Activated CD4-positive, alpha-beta T cell treated with anti-CD3 and anti-CD28 coated beads, Interleukin-2, amount 10 ng/mL, durations not matched to agents 7 days and 5 days (primary cell): ENCODE data around the gene NFAT5. TPM values are rescaled to one million over a fixed set of nuclear protein-coding genes. Genes with fewer than 3 reads are reported as not detected.

Source experiments
- CTCF ChIA-PET: fragments of 350-600 bp; sonication (Branson Sonifier 250); formaldehyde crosslinking; loops from one replicate; lab custom pipeline; 2021; ENCODE audit warnings: antibody characterized with exemption; lab: Charles Lee
- POLR2A ChIA-PET: fragments of 350-600 bp; sonication (Branson Sonifier 250); formaldehyde crosslinking; loops from one replicate; lab custom pipeline; 2021; ENCODE audit warnings: antibody characterized with exemption; lab: Charles Lee
- DNase-seq: peaks from one replicate; pipeline ENCODE4 v3.0.0-alpha.2; 2020
- H3K27ac Mint-ChIP-seq: one replicate; pipeline ENCODE4 v1.8.0; 2021; ENCODE audit warnings: mild to moderate bottlenecking, moderate library complexity, mixed read lengths
- H3K27me3 Mint-ChIP-seq: one replicate; pipeline ENCODE4 v1.8.0; 2021; ENCODE audit warnings: mixed read lengths
- H3K36me3 Mint-ChIP-seq: one replicate; pipeline ENCODE4 v1.8.0; 2021; ENCODE audit warnings: low read depth, mixed read lengths
- H3K4me1 Mint-ChIP-seq: one replicate; pipeline ENCODE4 v1.8.0; 2021; ENCODE audit warnings: mixed read lengths
- H3K4me3 Mint-ChIP-seq: one replicate; pipeline ENCODE4 v1.8.0; 2021; ENCODE audit warnings: mild to moderate bottlenecking, moderate library complexity, mixed read lengths
- H3K9me3 Mint-ChIP-seq: one replicate; pipeline ENCODE4 v1.8.0; 2021; ENCODE audit warnings: mixed read lengths
- total RNA-seq, 2 experiments: library from RNA; stranded (reverse); gene quantifications; one replicate each; pipeline ENCODE4 v1.2.3, GENCODE V29; 2021

Gene NFAT5
- total RNA-seq, 2 experiments from 2014 or later: 18.5 to 19.5 TPM

GRCh38 chr16:69680358-69680757 is 114.6 kb downstream of the NFAT5 start:
- H3K36me3 Mint-ChIP-seq: peaks cover 14% of the 10 kb centered on the region
- DNase-seq: no peak
- ChIA-PET POLR2A (no interaction called here), CTCF (interaction anchor here (0.6 kb wide), 1 partner anchor 10 kb away, joined by 3 read pairs; no protein-coding TSS in a partner anchor)
- no peak overlapping the region for H3K4me3 Mint-ChIP-seq
- H3K9me3 Mint-ChIP-seq: no peaks in the 10 kb centered on the region
- H3K27ac Mint-ChIP-seq: no peak overlapping the region
- H3K27me3 Mint-ChIP-seq: no peaks in the 10 kb centered on the region
- no peaks in the 10 kb centered on the region for H3K4me1 Mint-ChIP-seq

GRCh38 chr16:69688589-69688988 is 122.8 kb downstream of the NFAT5 start:
- no peak overlapping the region for H3K4me3 Mint-ChIP-seq
- peaks cover 9% of the 10 kb centered on the region for H3K4me1 Mint-ChIP-seq
- H3K36me3 Mint-ChIP-seq: peaks cover 32% of the 10 kb centered on the region
- H3K27ac Mint-ChIP-seq: no peak overlapping the region
- DNase-seq: no peak
- ChIA-PET POLR2A (no interaction called here), CTCF (no interaction called here)
- H3K27me3 Mint-ChIP-seq: no peaks in the 10 kb centered on the region
- H3K9me3 Mint-ChIP-seq: no peaks in the 10 kb centered on the region

- POLR2A ChIA-PET: interaction anchor here (0.7 kb wide), 1 partner anchor 81 kb away, joined by 3 read pairs; no protein-coding TSS in a partner anchor
- peaks cover 52% of the 10 kb centered on the region for H3K36me3 Mint-ChIP-seq
- no peak for DNase-seq
- no peaks in the 10 kb centered on the region for H3K27me3 Mint-ChIP-seq
- no peak overlapping the region for H3K27ac Mint-ChIP-seq
- CTCF ChIA-PET: no interaction called here
- H3K4me3 Mint-ChIP-seq: no peak overlapping the region
- peaks cover 9% of the 10 kb centered on the region for H3K4me1 Mint-ChIP-seq
- H3K9me3 Mint-ChIP-seq: no peaks in the 10 kb centered on the region
Measured at GRCh38 chr16:69691980-69692911, 126.5 kb downstream of the NFAT5 start.

- Mint-ChIP-seq H3K4me1 (peaks cover 9% of the 10 kb centered on the region), H3K36me3 (peaks cover 55% of the 10 kb centered on the region), H3K9me3 (no peaks in the 10 kb centered on the region), H3K27ac (no peak overlapping the region), H3K4me3 (no peak overlapping the region), H3K27me3 (no peaks in the 10 kb centered on the region)
- ChIA-PET POLR2A (no interaction called here), CTCF (no interaction called here)
- no peak for DNase-seq
Measured at GRCh38 chr16:69693916-69694315, 128.2 kb downstream of the NFAT5 start.

- no peaks in the 10 kb centered on the region for H3K4me1 Mint-ChIP-seq
- CTCF ChIA-PET: interaction anchor here (0.5 to 1.1 kb wide), 2 partner anchors 46 to 852 kb away, joined by 3 to 4 read pairs; no protein-coding TSS in a partner anchor
- no peak overlapping the region for H3K27ac Mint-ChIP-seq
- no peak overlapping the region for H3K4me3 Mint-ChIP-seq
- POLR2A ChIA-PET: no interaction called here
- H3K36me3 Mint-ChIP-seq: peaks cover 27% of the 10 kb centered on the region
- no peaks in the 10 kb centered on the region for H3K9me3 Mint-ChIP-seq
- no peaks in the 10 kb centered on the region for H3K27me3 Mint-ChIP-seq
- DNase-seq: no peak
Measured at GRCh38 chr16:69698404-69698803, 132.6 kb downstream of the NFAT5 start.

- Mint-ChIP-seq H3K4me3 (no peak overlapping the region), H3K36me3 (peaks cover 16% of the 10 kb centered on the region), H3K4me1 (no peaks in the 10 kb centered on the region), H3K9me3 (no peaks in the 10 kb centered on the region), H3K27me3 (no peaks in the 10 kb centered on the region), H3K27ac (no peak overlapping the region)
- POLR2A ChIA-PET: no interaction called here
- CTCF ChIA-PET: no interaction called here
- DNase-seq: no peak
Measured at GRCh38 chr16:69699915-69700314, 134.1 kb downstream of the NFAT5 start.

GRCh38 chr16:69701452-69701851 is 135.7 kb downstream of the NFAT5 start:
- ChIA-PET POLR2A (no interaction called here), CTCF (no interaction called here)
- Mint-ChIP-seq H3K36me3 (peaks cover 5% of the 10 kb centered on the region), H3K4me1 (no peaks in the 10 kb centered on the region), H3K9me3 (no peaks in the 10 kb centered on the region), H3K27me3 (no peaks in the 10 kb centered on the region), H3K27ac (no peak overlapping the region), H3K4me3 (no peak overlapping the region)
- DNase-seq: no peak

- no peak for DNase-seq
- H3K27me3 Mint-ChIP-seq: no peaks in the 10 kb centered on the region
- H3K27ac Mint-ChIP-seq: no peak overlapping the region
- H3K4me3 Mint-ChIP-seq: no peak overlapping the region
- POLR2A ChIA-PET: no interaction called here
- H3K4me1 Mint-ChIP-seq: no peaks in the 10 kb centered on the region
- no peaks in the 10 kb centered on the region for H3K9me3 Mint-ChIP-seq
- peaks cover 3% of the 10 kb centered on the region for H3K36me3 Mint-ChIP-seq
- CTCF ChIA-PET: no interaction called here
Measured at GRCh38 chr16:69701866-69702265, 136.1 kb downstream of the NFAT5 start.

GRCh38 chr16:69703638-69704037 is 137.9 kb downstream of the NFAT5 start:
- no peak overlapping the region for H3K4me3 Mint-ChIP-seq
- no peaks in the 10 kb centered on the region for H3K4me1 Mint-ChIP-seq
- DNase-seq: no peak
- no peaks in the 10 kb centered on the region for H3K36me3 Mint-ChIP-seq
- POLR2A ChIA-PET: no interaction called here
- H3K27me3 Mint-ChIP-seq: no peaks in the 10 kb centered on the region
- peak overlapping the region; percentile 46 for H3K27ac Mint-ChIP-seq
- CTCF ChIA-PET: interaction anchor here (0.6 to 2.8 kb wide), 2 partner anchors 51 to 409 kb away, joined by 3 to 12 read pairs; partner anchors contain the start of gene NOB1
- no peaks in the 10 kb centered on the region for H3K9me3 Mint-ChIP-seq

- no peak for DNase-seq
- Mint-ChIP-seq H3K36me3 (peaks cover 3% of the 10 kb centered on the region), H3K4me1 (peaks cover 3% of the 10 kb centered on the region), H3K4me3 (no peak overlapping the region), H3K9me3 (no peaks in the 10 kb centered on the region), H3K27ac (no peak overlapping the region), H3K27me3 (no peaks in the 10 kb centered on the region)
- ChIA-PET POLR2A (no interaction called here), CTCF (interaction anchor here (0.6 to 3.2 kb wide), 3 partner anchors 10 to 847 kb away, joined by 3 to 9 read pairs (median 5); partner anchors contain the start of gene NOB1)
Measured at GRCh38 chr16:69706256-69706974, 140.6 kb downstream of the NFAT5 start.

- ChIA-PET POLR2A (no interaction called here), CTCF (interaction anchor here (0.9 to 3.2 kb wide), 2 partner anchors 11 to 48 kb away, joined by 3 to 9 read pairs; partner anchors contain the start of gene NOB1)
- H3K36me3 Mint-ChIP-seq: peaks cover 3% of the 10 kb centered on the region
- peaks cover 3% of the 10 kb centered on the region for H3K4me1 Mint-ChIP-seq
- H3K27ac Mint-ChIP-seq: no peak overlapping the region
- H3K4me3 Mint-ChIP-seq: no peak overlapping the region
- no peaks in the 10 kb centered on the region for H3K9me3 Mint-ChIP-seq
- no peaks in the 10 kb centered on the region for H3K27me3 Mint-ChIP-seq
- DNase-seq: no peak
Measured at GRCh38 chr16:69706975-69707340, 141.2 kb downstream of the NFAT5 start.

GRCh38 chr16:69707920-69708683 is 142.3 kb downstream of the NFAT5 start:
- Mint-ChIP-seq H3K36me3 (peaks cover 3% of the 10 kb centered on the region), H3K4me3 (no peak overlapping the region), H3K27me3 (no peaks in the 10 kb centered on the region), H3K27ac (no peak overlapping the region), H3K9me3 (no peaks in the 10 kb centered on the region), H3K4me1 (peaks cover 3% of the 10 kb centered on the region)
- ChIA-PET POLR2A (no interaction called here), CTCF (interaction anchor here (0.6 to 3.2 kb wide), 4 partner anchors 18 to 234 kb away, joined by 3 to 9 read pairs (median 6); partner anchors contain the start of genes NOB1 and NQO1)
- no peak for DNase-seq
